GM19324 (cell line): ENCODE measurements around the gene ERICH2.
A peak's percentile ranks its signal among the peaks of the same experiment; 100 is the strongest.

Experiments used
- ATAC-seq: cut with Tn5 transposase; IDR thresholded peaks from one replicate; pipeline ENCODE4 v1.9.1; 2021; ENCODE audit warnings: mild to moderate bottlenecking, moderate library complexity; ENCODE audit not compliant: unreplicated experiment, low FRiP score

Gene ERICH2

GRCh38 chr2:170761572-170761971, 8.6 kb upstream of the ERICH2 start:
- ATAC-seq, result no peak

- no peak for ATAC-seq
Measured at GRCh38 chr2:170762760-170763159, 7.4 kb upstream of the ERICH2 start.

GRCh38 chr2:170763232-170763631, 6.9 kb upstream of the ERICH2 start:
- ATAC-seq, result no peak

GRCh38 chr2:170764880-170765261, 5.3 kb upstream of the ERICH2 start:
- ATAC-seq, result no peak

DNA sequence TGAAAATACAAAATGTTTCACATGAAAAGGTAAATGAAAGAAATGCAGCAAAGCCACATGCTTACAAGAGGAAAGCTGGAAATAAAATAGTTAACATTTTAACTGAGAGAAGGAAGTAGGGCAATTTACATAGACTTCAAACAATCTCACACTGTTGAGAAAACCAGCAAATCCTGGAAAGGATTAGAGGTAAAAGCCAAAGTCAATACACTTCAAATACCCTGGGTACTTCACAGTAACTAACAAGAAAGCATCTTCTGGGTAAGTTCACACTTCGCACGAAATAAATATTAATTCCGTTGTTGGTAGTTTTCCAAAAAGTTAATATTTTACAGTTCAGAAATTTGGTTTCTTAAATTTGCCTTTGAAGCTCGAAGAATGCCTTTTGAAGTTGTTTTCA, 3.5 kb upstream of the ERICH2 start:
- ATAC-seq, result no peak

DNA sequence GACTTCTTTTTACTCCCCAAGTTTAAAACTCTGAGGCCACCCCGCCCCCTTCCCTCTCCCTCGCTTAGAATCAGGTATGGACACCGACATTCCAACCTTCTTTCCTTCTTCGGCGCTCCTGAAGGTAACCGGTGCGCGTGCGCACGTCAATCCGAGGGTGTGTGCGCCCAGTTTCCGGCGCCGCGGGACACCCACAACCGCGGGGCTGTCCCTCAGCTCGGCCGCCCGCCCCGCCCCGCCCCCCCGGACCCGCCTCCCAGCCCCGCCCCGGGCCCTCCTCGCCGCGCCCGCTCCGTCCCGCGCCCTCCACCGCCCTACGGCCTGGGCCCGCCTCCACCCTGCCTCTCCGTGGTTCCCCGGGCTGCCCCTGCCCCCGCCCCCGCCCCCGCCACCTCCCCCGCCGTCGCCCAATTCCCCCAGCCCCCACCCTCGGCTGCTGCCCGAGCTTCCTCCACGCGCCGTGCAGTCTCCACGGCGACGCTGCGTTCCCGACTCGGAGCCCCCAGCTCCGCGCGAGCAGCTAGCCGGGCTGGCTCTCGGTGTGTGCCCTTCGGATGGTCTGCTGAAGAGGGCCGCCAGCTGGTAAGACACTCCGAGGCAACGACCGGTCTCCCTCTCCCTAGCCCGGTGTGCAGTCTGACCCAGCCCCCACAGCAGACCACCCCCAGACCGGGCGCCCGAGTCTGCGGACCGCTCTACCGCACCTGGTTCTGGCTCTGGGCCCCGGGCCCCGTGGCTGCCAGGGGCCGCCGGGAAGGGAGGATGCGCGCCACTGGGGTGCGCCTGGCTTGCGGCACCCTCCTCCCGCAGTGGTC, 635 bp downstream of the ERICH2 start:
- ATAC-seq, result peak; percentile 88

DNA sequence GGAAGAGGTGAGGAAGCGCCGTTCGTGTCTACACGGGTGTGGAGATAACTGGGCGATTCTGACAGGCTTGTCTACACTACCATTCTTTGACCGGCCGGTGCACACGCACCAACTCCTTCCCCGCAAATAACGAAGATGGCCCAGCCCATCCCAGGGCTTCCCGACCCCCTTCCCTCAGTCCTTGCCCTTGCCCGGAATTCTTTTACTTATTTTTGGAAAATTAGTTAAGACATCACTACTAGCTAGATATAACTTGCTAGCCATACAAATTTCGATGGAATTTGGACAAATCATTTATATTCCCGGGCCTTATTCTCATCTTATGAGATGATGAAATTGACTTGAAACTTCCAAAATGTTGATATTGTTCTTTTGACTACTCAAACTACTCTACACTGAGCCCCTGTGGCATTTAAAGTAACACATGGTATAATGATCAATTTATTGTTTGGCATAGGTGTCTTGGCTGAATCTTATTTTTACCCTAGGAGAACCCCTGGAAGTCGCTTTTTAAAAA, 1.3 kb downstream of the ERICH2 start:
- no peak for ATAC-seq

- ATAC-seq, result no peak
Measured at GRCh38 chr2:170772295-170772694, 2.1 kb downstream of the ERICH2 start.

DNA sequence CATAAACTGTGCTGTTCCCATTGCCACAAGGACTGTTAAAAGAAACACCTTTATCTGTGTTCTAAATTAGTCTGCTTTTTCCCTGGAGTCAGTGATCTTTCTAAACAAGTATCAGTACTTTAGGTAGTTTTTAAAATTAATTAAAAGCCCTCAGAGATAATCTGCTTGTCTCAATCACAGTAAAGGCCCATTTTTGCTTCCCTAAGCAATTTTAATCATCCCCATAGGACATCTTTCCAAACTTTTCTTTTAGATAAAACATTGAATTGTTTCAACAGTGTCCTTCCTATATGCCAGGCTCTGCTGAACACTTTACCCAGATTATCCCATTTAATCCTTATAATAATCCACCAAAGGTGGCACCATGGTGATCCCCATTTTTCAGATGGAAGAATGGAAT, 3.9 kb downstream of the ERICH2 start:
- ATAC-seq, result no peak

DNA sequence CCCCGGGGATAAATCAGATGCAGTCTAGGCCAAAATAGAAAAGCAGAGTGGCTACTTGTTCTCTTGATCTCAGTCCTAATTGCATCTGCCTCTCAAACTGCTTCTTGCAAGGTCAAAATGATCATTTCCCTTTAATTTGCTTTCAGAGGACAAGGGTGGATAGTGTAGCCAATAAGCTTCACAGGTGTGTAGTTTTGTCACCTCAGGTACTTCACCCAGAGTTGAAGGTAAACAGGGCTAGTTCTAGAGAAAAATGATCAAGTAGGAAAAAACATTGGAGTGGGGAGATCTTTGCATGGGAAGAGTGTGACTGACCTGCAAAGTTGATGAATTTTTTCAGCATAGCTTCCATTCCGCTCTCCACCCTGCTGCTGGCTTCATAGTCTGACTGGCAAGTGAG, 8.7 kb downstream of the ERICH2 start:
- ATAC-seq, result no peak

DNA sequence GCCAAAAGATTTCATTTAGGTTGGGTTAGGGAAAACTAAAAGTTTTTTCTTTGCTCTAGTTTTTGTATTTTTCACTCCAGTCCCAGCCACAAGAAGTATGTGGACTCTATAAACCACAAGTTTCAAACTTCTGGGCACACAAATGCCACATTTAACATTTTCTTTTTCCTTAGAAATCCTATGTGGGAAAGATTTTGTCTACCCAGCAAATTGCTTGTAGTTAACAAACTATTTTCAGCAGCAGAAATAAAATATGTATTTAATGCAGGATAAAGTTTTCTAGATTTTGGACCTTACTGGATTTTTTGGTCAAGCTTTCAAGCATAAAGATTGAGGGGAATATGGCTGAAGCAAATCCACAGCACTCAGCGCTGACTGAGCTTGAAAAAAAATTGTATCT, 9.1 kb downstream of the ERICH2 start:
- no peak for ATAC-seq

DNA sequence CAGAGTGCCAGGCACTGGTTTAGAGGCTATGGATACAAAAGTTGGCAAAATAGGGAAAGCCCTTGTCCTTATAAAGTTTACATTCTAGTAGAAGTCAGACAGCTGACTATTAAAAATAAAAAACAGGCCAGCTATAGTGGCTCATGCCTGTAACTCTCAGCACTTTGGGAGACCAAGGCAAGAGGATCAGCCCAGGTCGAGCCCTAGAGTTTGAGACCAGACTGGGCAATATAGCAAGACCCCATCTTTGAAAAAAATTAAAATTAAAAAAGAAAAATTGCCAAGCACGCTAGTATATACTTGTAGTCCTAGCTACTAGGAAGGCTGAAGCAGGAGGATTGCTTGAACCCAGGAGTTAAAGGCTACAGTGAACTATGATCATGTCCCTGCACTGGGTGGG, 12.5 kb downstream of the ERICH2 start:
- no peak for ATAC-seq

GRCh38 chr2:170783549-170783948, 13.4 kb downstream of the ERICH2 start:
- no peak for ATAC-seq

DNA sequence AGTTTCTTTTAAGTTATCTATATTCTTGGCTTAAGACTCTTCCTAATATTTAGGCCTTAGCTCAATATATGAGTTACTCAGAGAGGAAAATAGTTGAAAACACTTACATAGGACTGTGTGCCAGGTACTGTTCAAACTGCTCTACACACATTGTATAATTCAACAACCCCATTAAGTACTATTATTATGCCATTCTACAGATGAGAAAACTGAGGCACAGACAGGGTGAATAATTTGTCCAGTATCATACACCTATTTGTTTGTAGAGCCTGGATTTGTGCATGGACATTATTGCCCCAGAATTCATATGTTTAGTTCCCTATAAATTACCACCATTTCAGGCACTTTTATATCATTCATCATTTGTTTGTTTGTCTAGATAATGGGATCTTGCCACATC, 28.8 kb downstream of the ERICH2 start:
- ATAC-seq, result no peak

GRCh38 chr2:170806548-170806947, 36.4 kb downstream of the ERICH2 start:
- ATAC-seq, result no peak

- no peak for ATAC-seq
Measured at GRCh38 chr2:170812710-170813600, 42.8 kb downstream of the ERICH2 start.

DNA sequence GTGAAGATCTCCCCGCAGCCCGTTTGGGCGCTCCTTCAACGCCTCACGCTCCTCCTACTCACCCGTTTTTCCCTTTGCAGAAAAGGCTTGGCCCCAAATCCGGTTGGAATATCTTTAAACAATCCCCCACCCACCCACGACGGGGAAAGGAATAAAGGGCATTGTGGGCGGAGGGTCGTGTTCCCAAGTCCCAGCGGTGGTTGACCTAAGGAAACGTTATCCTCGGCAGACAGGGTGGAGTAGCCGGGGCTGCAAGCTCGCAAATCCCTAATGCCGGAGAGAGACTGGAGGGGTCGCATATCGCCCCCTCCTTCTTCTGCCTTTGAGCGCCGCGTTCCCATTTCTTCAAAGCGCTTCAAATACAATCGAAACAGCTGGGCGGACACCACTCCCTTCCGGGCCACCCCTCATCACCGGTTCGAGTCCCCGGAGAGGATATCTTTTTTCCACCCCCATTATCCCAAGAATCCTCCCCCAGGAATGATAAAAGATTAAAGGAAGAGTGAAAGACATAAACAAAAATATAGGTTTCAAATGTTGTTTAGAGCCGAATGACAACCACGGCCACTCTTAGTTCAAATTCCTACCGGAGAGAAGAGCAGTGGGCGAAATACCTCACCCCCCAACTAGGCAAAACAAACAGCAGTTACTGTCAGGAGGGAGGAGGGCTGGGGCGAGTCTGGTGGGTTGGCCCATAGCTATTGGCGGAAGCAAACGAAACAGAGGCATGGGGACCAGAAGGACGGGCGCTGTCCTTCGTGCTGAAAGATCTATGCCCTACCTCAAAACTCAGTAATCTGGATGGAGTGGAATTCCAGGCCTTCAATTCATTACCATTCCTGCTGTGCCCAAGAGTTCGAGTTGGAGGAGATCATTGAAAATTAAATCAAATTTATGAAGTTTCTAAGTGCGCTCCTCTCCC, 43.7 kb downstream of the ERICH2 start:
- ATAC-seq, result no peak

DNA sequence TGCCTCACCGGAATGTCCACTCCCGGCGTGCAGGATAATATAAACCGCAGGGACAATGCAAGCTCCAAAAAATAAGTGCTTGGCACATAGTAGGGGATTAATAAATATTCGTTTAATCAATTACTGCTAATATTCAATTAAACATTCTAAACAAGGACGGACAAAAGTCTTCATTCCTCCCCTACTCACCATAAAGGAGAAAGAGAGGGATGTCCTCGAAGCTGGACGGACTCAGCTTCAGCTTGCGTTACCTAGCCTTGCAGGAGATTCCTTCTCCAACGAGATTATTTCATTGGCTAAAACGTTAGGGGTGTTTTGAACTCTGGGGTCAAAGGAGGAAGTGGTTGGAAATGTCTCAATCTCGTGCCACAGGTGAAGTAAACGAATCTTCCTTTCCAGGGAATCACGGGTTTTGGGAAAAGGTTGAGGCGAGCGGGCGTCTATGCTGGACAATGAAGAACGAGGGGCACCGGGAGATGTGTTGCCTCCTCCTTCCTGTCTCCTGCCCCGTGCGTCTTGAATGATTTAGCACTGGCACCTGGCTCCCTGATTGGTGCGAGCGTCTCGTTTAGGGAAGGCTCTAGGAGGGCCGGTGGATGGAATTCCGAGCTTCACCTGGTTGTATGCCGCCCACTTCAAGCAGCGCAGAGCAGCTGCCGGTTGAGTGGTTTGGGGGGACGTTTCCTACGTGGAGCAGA, 44.5 kb downstream of the ERICH2 start:
- no peak for ATAC-seq

DNA sequence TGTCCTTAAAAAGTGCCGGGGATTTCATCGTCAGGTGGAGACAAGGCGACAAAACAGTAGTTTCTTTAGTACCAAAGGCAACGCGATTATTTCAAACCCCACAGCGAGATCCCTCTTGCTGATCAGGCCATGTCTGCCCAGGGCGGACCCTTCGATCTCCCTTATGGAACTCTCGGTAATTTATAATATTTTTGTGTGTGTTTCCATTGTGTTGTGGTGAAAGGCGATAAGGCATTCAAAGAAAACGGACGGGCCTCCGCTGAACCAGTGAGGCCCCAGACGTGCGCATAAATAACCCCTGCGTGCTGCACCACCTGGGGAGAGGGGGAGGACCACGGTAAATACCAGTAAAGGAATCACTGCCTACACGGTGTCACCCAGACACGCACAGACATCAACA, 45.1 kb downstream of the ERICH2 start:
- ATAC-seq, result no peak
